Endothelial cell of umbilical vein (primary cell): ENCODE results near the gene MED27. TPM values are rescaled to one million over a fixed set of nuclear protein-coding genes. Genes with fewer than 3 reads are reported as not detected.

Experiments
- BruUV-seq: library from RNA; stranded (reverse); fragments of 400-500 nt; replicated peaks from 2 replicates; lab custom pipeline; 2021; lab: Mats Ljungman, UMichigan
- CTCF ChIA-PET: fragments of 300-600, 350-600 bp; sonication (Branson Sonifier 250); formaldehyde crosslinking; loops from one replicate; lab custom pipeline; 2021; ENCODE audit warnings: antibody characterized with exemption, inconsistent platforms; lab: Charles Lee
- POLR2A ChIA-PET: fragments of 300-600, 350-600 bp; sonication (Branson Sonifier 250); formaldehyde crosslinking; loops from one replicate; lab custom pipeline; 2021; ENCODE audit warnings: antibody characterized with exemption, inconsistent platforms; lab: Charles Lee
- DNase-seq: peaks from one replicate; pipeline ENCODE4 v3.0.0-alpha.2; 2011; ENCODE audit warnings: low read depth, low spot score
- FAIRE-seq: peaks from 2 replicates; lab custom pipeline; 2011; peaks lifted over from hg19 to GRCh38; lab: Jason Lieb, UNC
- H2AFZ ChIP-seq: 2 replicates; pipeline ENCODE4 v1.6.0; 2012; ENCODE audit warnings: low read depth, low read length, control low read depth, inconsistent platforms
- H3K27ac ChIP-seq: 2 replicates; pipeline ENCODE4 v1.5.1; 2011; ENCODE audit warnings: low read depth, mild to moderate bottlenecking, control low read depth, low read length, moderate library complexity; ENCODE audit not compliant: insufficient read depth
- H3K27me3 ChIP-seq, 2 experiments: 2 replicates each; pipeline versions ENCODE4 v1.6.0 to v1.6.1; 2011; ENCODE audit warnings: low read length in 2 of 2, mixed read lengths in 1 of 2; ENCODE audit not compliant: control insufficient read depth in 2 of 2, insufficient read depth in 2 of 2
- H3K36me3 ChIP-seq, 2 experiments: 2 replicates in 1 of 2; 3 replicates in 1 of 2; pipeline ENCODE4 v1.5.1; 2011; ENCODE audit warnings: low read length in 2 of 2, mild to moderate bottlenecking in 1 of 2, moderate library complexity in 1 of 2; ENCODE audit not compliant: control insufficient read depth in 2 of 2, insufficient read depth in 2 of 2; ENCODE audit errors: extremely low read depth in 1 of 2
- H3K4me1 ChIP-seq: 3 replicates; pipeline ENCODE4 v1.5.1; 2011; ENCODE audit warnings: mild to moderate bottlenecking, low read length; ENCODE audit not compliant: control insufficient read depth, insufficient read depth; ENCODE audit errors: extremely low read depth
- H3K4me2 ChIP-seq: 2 replicates; pipeline ENCODE4 v1.6.1; 2011; ENCODE audit warnings: low read length, control low read depth, mixed read lengths; ENCODE audit not compliant: insufficient read depth
- H3K4me3 ChIP-seq, 3 experiments: fragments of 200-600 bp in 1 of 3; sonication (generic), shearing (Covaris generic) in 1 of 3; replicated peaks in 1 of 3; 2 replicates each; pipeline ENCODE4 v1.5.1; 2011 to 2016; ENCODE audit warnings: control low read depth in 3 of 3, low read length in 3 of 3, mild to moderate bottlenecking in 2 of 3, inconsistent platforms in 1 of 3, low read depth in 1 of 3, moderate library complexity in 1 of 3; ENCODE audit not compliant: insufficient read depth in 1 of 3
- H3K79me2 ChIP-seq: 2 replicates; pipeline ENCODE4 v1.6.0; 2012; ENCODE audit warnings: low read length, inconsistent platforms; ENCODE audit not compliant: control insufficient read depth, insufficient read depth
- H3K9ac ChIP-seq: replicated peaks from 2 replicates; pipeline ENCODE3; 2011; ENCODE audit warnings: low read length, control low read depth; ENCODE audit not compliant: insufficient read depth; ENCODE audit errors: extremely low read depth
- H3K9me1 ChIP-seq: replicated peaks from 3 replicates; pipeline ENCODE4 v1.6.0; 2011; ENCODE audit warnings: mild to moderate bottlenecking, low read length; ENCODE audit not compliant: control insufficient read depth, insufficient read depth; ENCODE audit errors: extremely low read depth
- H3K9me3 ChIP-seq: replicated peaks from 2 replicates; pipeline ENCODE4 v1.5.1; 2012; ENCODE audit warnings: low read length, inconsistent platforms; ENCODE audit not compliant: control insufficient read depth, insufficient read depth
- H4K20me1 ChIP-seq: replicated peaks from 2 replicates; pipeline ENCODE3; 2011; ENCODE audit warnings: mild to moderate bottlenecking, low read length; ENCODE audit not compliant: control insufficient read depth, insufficient read depth; ENCODE audit errors: extremely low read depth
- EZH2 ChIP-seq: IDR thresholded peaks from 2 replicates; pipeline ENCODE4 v1.6.1; 2012; ENCODE audit warnings: borderline replicate concordance, low read depth, mild to moderate bottlenecking, moderate library complexity, low read length, inconsistent platforms; ENCODE audit not compliant: severe bottlenecking
- FOS ChIP-seq: IDR thresholded peaks from 2 replicates; pipeline ENCODE4 v1.6.1; 2011; ENCODE audit warnings: mild to moderate bottlenecking, low read length, moderate library complexity, borderline replicate concordance; ENCODE audit not compliant: insufficient read depth
- GATA2 ChIP-seq: IDR thresholded peaks from 2 replicates; pipeline ENCODE4 v1.7.0; 2011; ENCODE audit warnings: low read depth, mild to moderate bottlenecking, moderate library complexity, mixed read lengths, low read length; ENCODE audit not compliant: insufficient read length, insufficient read depth
- JUN ChIP-seq: IDR thresholded peaks from 2 replicates; pipeline ENCODE4 v1.6.1; 2011; ENCODE audit warnings: borderline replicate concordance, low read depth; ENCODE audit not compliant: insufficient read length, insufficient read depth
- MYC ChIP-seq: IDR thresholded peaks from one replicate; pipeline ENCODE4 v1.6.1; 2011; ENCODE audit warnings: mild to moderate bottlenecking, low read depth, low read length
- POLR2A ChIP-seq: IDR thresholded peaks from 2 replicates; pipeline ENCODE4 v1.6.1; 2012; ENCODE audit warnings: low read depth, mild to moderate bottlenecking, control low read depth, low read length
- POLR2AphosphoS5 ChIP-seq: IDR thresholded peaks from 2 replicates; pipeline ENCODE4 v1.6.1; 2012; ENCODE audit warnings: low read depth, mild to moderate bottlenecking, control low read depth, low read length, moderate library complexity; ENCODE audit not compliant: insufficient read depth
- dilution Hi-C: fragments of 300-500 bp; cut with MboI; formaldehyde crosslinking; loops from one replicate; pipeline ENCODE4 v1.15.0; 2019; ENCODE audit warnings: low sequenced_read_pairs; ENCODE audit not compliant: extremely low pct_ligation_motif_present
- intact Hi-C: fragments of 100-400 bp; cut with micrococcal nuclease; formaldehyde crosslinking; loops from one replicate; pipeline ENCODE4 v1.10.0; 2022
- polyA plus RNA-seq, 4 experiments: library from polyadenylated mRNA; depleted of rRNA in 3 of 4; stranded (reverse) in 3 of 4; unstranded in 1 of 4; fragments of >200 nt; gene quantifications; 2 replicates each; pipeline versions ENCODE4 v1.2.1 to v1.2.3, GENCODE V29; 2011 to 2012; ENCODE audit warnings: missing spikeins in 1 of 4
- total RNA-seq: library from RNA; stranded (reverse); gene quantifications from 2 replicates; pipeline ENCODE4 v1.2.3, GENCODE V29; 2021
- TF ChIP-seq, protein P1 (sequence below), 2 donors: IDR thresholded peaks; 1 replicate in 1 of 2; 2 replicates in 1 of 2; pipeline ENCODE4 v1.5.1; 2011; ENCODE audit warnings: low read length in 2 of 2, mild to moderate bottlenecking in 2 of 2, moderate library complexity in 2 of 2, control low read depth in 1 of 2, inconsistent platforms in 1 of 2, low read depth in 1 of 2; ENCODE audit not compliant: insufficient read depth in 1 of 2; ENCODE audit errors: extremely low read depth in 1 of 2
- TF ChIP-seq, protein P2 (sequence below): IDR thresholded peaks from 2 replicates; pipeline ENCODE4 v1.6.1; 2011; ENCODE audit not compliant: insufficient read depth, insufficient read length

The MED27 gene
- total and polyA plus RNA-seq, 2 donors (not counting 3 experiments of a cell fraction or from before 2014, with no cell fraction given) = 27.9 to 47.8 TPM

DNA sequence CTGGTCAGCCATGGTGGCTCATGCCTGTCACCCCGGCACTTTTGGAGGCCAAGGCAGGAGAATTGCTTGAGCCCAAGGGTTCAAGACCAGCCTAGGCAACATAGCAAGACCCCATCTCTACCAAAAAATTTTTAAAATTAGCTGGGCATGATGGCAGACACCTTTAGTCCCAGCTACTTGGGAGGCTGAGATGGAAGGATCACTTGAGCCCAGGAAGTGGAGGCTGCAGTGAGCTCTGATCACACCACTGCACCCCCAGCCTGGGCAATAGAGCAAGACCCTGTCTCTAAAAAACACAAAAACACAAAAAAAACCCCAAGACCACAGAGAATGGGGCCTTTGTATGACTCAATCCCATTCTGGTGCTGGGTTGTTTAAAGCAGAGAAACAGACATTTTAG is 44.0 kb downstream of the MED27 start:
- Histone ChIP-seq H3K4me3 (no peak overlapping the region), H3K27me3 (no peaks in the 10 kb centered on the region), H3K4me1 (no peaks in the 10 kb centered on the region), H3K9me1 (no peaks in the 10 kb centered on the region), H3K9me3 (no peaks in the 10 kb centered on the region), H2AFZ (no peak overlapping the region), H4K20me1 (no peaks in the 10 kb centered on the region), H3K9ac (no peak overlapping the region), H3K36me3 (no peaks in the 10 kb centered on the region), H3K4me2 (no peak overlapping the region), H3K79me2 (peaks cover 11% of the 10 kb centered on the region), H3K27ac (no peak overlapping the region)
- no peak for DNase-seq
- intact Hi-C loops (no loop called here), dilution Hi-C loops (no loop called here)
- TF ChIP-seq, protein P1, sequence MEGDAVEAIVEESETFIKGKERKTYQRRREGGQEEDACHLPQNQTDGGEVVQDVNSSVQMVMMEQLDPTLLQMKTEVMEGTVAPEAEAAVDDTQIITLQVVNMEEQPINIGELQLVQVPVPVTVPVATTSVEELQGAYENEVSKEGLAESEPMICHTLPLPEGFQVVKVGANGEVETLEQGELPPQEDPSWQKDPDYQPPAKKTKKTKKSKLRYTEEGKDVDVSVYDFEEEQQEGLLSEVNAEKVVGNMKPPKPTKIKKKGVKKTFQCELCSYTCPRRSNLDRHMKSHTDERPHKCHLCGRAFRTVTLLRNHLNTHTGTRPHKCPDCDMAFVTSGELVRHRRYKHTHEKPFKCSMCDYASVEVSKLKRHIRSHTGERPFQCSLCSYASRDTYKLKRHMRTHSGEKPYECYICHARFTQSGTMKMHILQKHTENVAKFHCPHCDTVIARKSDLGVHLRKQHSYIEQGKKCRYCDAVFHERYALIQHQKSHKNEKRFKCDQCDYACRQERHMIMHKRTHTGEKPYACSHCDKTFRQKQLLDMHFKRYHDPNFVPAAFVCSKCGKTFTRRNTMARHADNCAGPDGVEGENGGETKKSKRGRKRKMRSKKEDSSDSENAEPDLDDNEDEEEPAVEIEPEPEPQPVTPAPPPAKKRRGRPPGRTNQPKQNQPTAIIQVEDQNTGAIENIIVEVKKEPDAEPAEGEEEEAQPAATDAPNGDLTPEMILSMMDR (IDR thresholded peaks at IDR 0.05; ENCODE audit: extremely low read depth in 1 of 2, insufficient read depth in 1 of 2, low read depth in 1 of 2, low read length in 2 of 2) = no peak
- TF ChIP-seq POLR2AphosphoS5 (no peak), POLR2A (no peak), FOS (no peak), EZH2 (no peak), JUN (no peak), GATA2 (no peak), MYC (no peak)
- TF ChIP-seq, protein P2, sequence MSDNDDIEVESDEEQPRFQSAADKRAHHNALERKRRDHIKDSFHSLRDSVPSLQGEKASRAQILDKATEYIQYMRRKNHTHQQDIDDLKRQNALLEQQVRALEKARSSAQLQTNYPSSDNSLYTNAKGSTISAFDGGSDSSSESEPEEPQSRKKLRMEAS = no peak
- ChIA-PET POLR2A (no interaction called here), CTCF (no interaction called here)
- FAIRE-seq = no peak
- BruUV-seq = no TSS peak
